Measurements from ENCODE around the gene PWWP2B. TPM values are rescaled to one million over a fixed set of nuclear protein-coding genes. Genes with fewer than 3 reads are reported as not detected.
A peak's percentile ranks its signal among the peaks of the same experiment; 100 is the strongest.

Gene PWWP2B
- total RNA-seq, 1 experiment from 2014 or later, result 12.2 TPM

GRCh38 chr10:132374612-132375011, 22.4 kb upstream of the PWWP2B start (continued):
- no peak for TF ChIP-seq ZNF317 (CRISPR knock-in tag; IDR thresholded peaks at IDR 0.05; ENCODE audit: borderline replicate concordance, low read depth)

- ChIA-PET POLR2A (no interaction called here), CTCF (interaction anchor here (2.7 kb wide), 1 partner anchor 15 kb away, joined by 13 read pairs; no protein-coding TSS in a partner anchor)
- DNase-seq (ENCODE audit: low spot score), result no peak
- Mint-ChIP-seq H3K9me3 (peaks cover 4% of the 10 kb centered on the region), H3K4me3 (no peak overlapping the region), H3K27me3 (ENCODE audit: low read depth) (peaks cover 3% of the 10 kb centered on the region; the same call in 1 of the 2 replicates), H3K36me3 (peaks cover 2% of the 10 kb centered on the region; the same call in 1 of the 2 replicates), H3K4me1 (peaks cover 11% of the 10 kb centered on the region), H3K27ac (no peak overlapping the region)
- TF ChIP-seq USF2 (CRISPR knock-in tag; IDR thresholded peaks at IDR 0.05) (0 out of 2 replicates have a peak, but pooled peaks have one; percentile 9), TCF7 (CRISPR knock-in tag; IDR thresholded peaks at IDR 0.05; ENCODE audit: low read depth) (no peak), MAX (CRISPR knock-in tag; IDR thresholded peaks at IDR 0.05) (peak; percentile 32; the same call in 1 of the 2 replicates), SP1 (CRISPR knock-in tag; conservative IDR thresholded peaks at IDR 0.05) (0 out of 2 replicates have a peak, but pooled peaks have one; percentile 28)
- ATAC-seq, result peak; percentile 80
Observed at GRCh38 chr10:132375116-132375794, 21.7 kb upstream of the PWWP2B start.

GRCh38 chr10:132375795-132376297, 21.2 kb upstream of the PWWP2B start:
- no peak overlapping the region for H3K27ac Mint-ChIP-seq
- no peak overlapping the region for H3K4me3 Mint-ChIP-seq
- no peak for ATAC-seq
- no peak for TF ChIP-seq CREB1 (CRISPR knock-in tag; IDR thresholded peaks at IDR 0.05)
- TF ChIP-seq ZBTB21 (CRISPR knock-in tag; IDR thresholded peaks at IDR 0.05; ENCODE audit: borderline replicate concordance), result no peak
- no peak for TF ChIP-seq GABPB1 (CRISPR knock-in tag; IDR thresholded peaks at IDR 0.05)
- no peak for TF ChIP-seq FOXJ3 (CRISPR knock-in tag; IDR thresholded peaks at IDR 0.05; ENCODE audit: borderline replicate concordance)
- no peak for TF ChIP-seq NR2C2 (CRISPR knock-in tag; IDR thresholded peaks at IDR 0.05)
- TF ChIP-seq ATF6 (CRISPR knock-in tag; IDR thresholded peaks at IDR 0.05), result no peak
- no peak for TF ChIP-seq IRF2 (CRISPR knock-in tag; IDR thresholded peaks at IDR 0.05; ENCODE audit: borderline replicate concordance, low read depth)
- CTCF ChIA-PET, result interaction anchor here (1.0 to 2.7 kb wide), 2 partner anchors 12 to 15 kb away, joined by 3 to 13 read pairs; no protein-coding TSS in a partner anchor
- peaks cover 2% of the 10 kb centered on the region; the same call in 1 of the 2 replicates for H3K36me3 Mint-ChIP-seq
- H3K9me3 Mint-ChIP-seq, result peaks cover 4% of the 10 kb centered on the region
- POLR2A ChIA-PET, result no interaction called here
- peaks cover 3% of the 10 kb centered on the region; the same call in 1 of the 2 replicates for H3K27me3 Mint-ChIP-seq (ENCODE audit: low read depth)
- H3K4me1 Mint-ChIP-seq, result peaks cover 8% of the 10 kb centered on the region
- no peak for DNase-seq (ENCODE audit: low spot score)

GRCh38 chr10:132376394-132376851, 20.6 kb upstream of the PWWP2B start:
- DNase-seq (ENCODE audit: low spot score) (no peak), ATAC-seq (no peak)
- ChIA-PET POLR2A (no interaction called here), CTCF (interaction anchor here (1.0 to 2.7 kb wide), 2 partner anchors 11 to 16 kb away, joined by 3 to 13 read pairs; no protein-coding TSS in a partner anchor)
- Mint-ChIP-seq H3K4me3 (no peak overlapping the region), H3K36me3 (peaks cover 2% of the 10 kb centered on the region; the same call in 1 of the 2 replicates), H3K9me3 (peaks cover 4% of the 10 kb centered on the region), H3K27ac (no peak overlapping the region), H3K27me3 (ENCODE audit: low read depth) (peaks cover 3% of the 10 kb centered on the region; the same call in 1 of the 2 replicates), H3K4me1 (peaks cover 8% of the 10 kb centered on the region)
- no peak for TF ChIP-seq ZNF425 (CRISPR knock-in tag; conservative IDR thresholded peaks at IDR 0.05)
- no peak for TF ChIP-seq PREB (CRISPR knock-in tag; IDR thresholded peaks at IDR 0.05; ENCODE audit: borderline replicate concordance)
- no peak for TF ChIP-seq KAT7 (CRISPR knock-in tag; IDR thresholded peaks at IDR 0.05; ENCODE audit: borderline replicate concordance)
- no peak for TF ChIP-seq PRRX2 (CRISPR knock-in tag; IDR thresholded peaks at IDR 0.05)
- TF ChIP-seq IRF2 (CRISPR knock-in tag; IDR thresholded peaks at IDR 0.05; ENCODE audit: borderline replicate concordance, low read depth), result no peak
- TF ChIP-seq ZNF281 (CRISPR knock-in tag; IDR thresholded peaks at IDR 0.05), result no peak
- no peak for TF ChIP-seq ATF3 (CRISPR knock-in tag; conservative IDR thresholded peaks at IDR 0.05)

Measured in WTC11 (cell line).